Mesenchymal stem cell (in vitro differentiated cells and primary cell): ENCODE data around the gene ACAA2.

ENCODE experiments used
- DNase-seq: peaks from one replicate; pipeline ENCODE4 v3.0.0-alpha.2; 2013
- H2AFZ ChIP-seq: one replicate; pipeline ENCODE4 v1.6.1; 2013; ENCODE audit warnings: low read depth, mild to moderate bottlenecking, control low read depth, inconsistent platforms, low read length, moderate library complexity
- H2AK5ac ChIP-seq: 2 replicates; pipeline ENCODE4 v1.6.1; 2013; ENCODE audit warnings: low read length, moderate library complexity, mild to moderate bottlenecking, inconsistent platforms; ENCODE audit not compliant: severe bottlenecking
- H2BK120ac ChIP-seq: one replicate; pipeline ENCODE4 v1.6.1; 2013; ENCODE audit warnings: low read depth, mild to moderate bottlenecking, inconsistent platforms, low read length, moderate library complexity
- H2BK12ac ChIP-seq, 2 experiments: one replicate each; pipeline ENCODE4 v1.6.1; 2013; ENCODE audit warnings: inconsistent platforms in 2 of 2, low read length in 2 of 2, mild to moderate bottlenecking in 2 of 2, moderate library complexity in 2 of 2, control low read depth in 1 of 2
- H2BK15ac ChIP-seq: one replicate; pipeline ENCODE4 v1.6.1; 2013; ENCODE audit warnings: mild to moderate bottlenecking, low read depth, inconsistent platforms; ENCODE audit not compliant: poor library complexity, severe bottlenecking
- H2BK5ac ChIP-seq: 2 replicates; pipeline ENCODE4 v1.6.1; 2013; ENCODE audit warnings: low read depth, mild to moderate bottlenecking, low read length, control low read depth, inconsistent platforms; ENCODE audit not compliant: poor library complexity, severe bottlenecking
- H3K14ac ChIP-seq, 2 experiments: one replicate each; pipeline ENCODE4 v1.6.1; 2013; ENCODE audit warnings: inconsistent platforms in 2 of 2, low read length in 2 of 2, control low read depth in 1 of 2, mild to moderate bottlenecking in 1 of 2, moderate library complexity in 1 of 2
- H3K18ac ChIP-seq, 2 experiments: one replicate each; pipeline ENCODE4 v1.6.1; 2013; ENCODE audit warnings: inconsistent platforms in 2 of 2, low read length in 2 of 2, control low read depth in 1 of 2, low read depth in 1 of 2, mild to moderate bottlenecking in 1 of 2
- H3K23ac ChIP-seq, 2 experiments: one replicate each; pipeline ENCODE4 v1.6.1; 2013; ENCODE audit warnings: inconsistent platforms in 2 of 2, low read length in 2 of 2, mild to moderate bottlenecking in 2 of 2, moderate library complexity in 2 of 2, control low read depth in 1 of 2
- H3K27ac ChIP-seq: 2 replicates; pipeline ENCODE4 v1.5.1; 2013; ENCODE audit warnings: mild to moderate bottlenecking, moderate library complexity, low read length, control low read depth, inconsistent platforms; ENCODE audit not compliant: poor library complexity, severe bottlenecking
- H3K27me3 ChIP-seq, 2 experiments: 2 replicates each; pipeline versions ENCODE4 v1.6.1 to v1.7.0; 2013; ENCODE audit warnings: low read length in 2 of 2, mild to moderate bottlenecking in 2 of 2, moderate library complexity in 2 of 2, control low read depth in 1 of 2, inconsistent platforms in 1 of 2; ENCODE audit not compliant: control insufficient read depth in 1 of 2, insufficient read depth in 1 of 2
- H3K36me3 ChIP-seq, 2 experiments: 2 replicates each; pipeline versions ENCODE4 v1.6.1 to v1.7.0; 2013; ENCODE audit warnings: low read length in 2 of 2, control low read depth in 1 of 2, inconsistent platforms in 1 of 2, low read depth in 1 of 2, mild to moderate bottlenecking in 1 of 2; ENCODE audit not compliant: insufficient read depth in 2 of 2, control insufficient read depth in 1 of 2
- H3K4ac ChIP-seq, 2 experiments: one replicate each; pipeline ENCODE4 v1.6.1; 2013; ENCODE audit warnings: inconsistent platforms in 2 of 2, low read length in 2 of 2, mild to moderate bottlenecking in 2 of 2, moderate library complexity in 2 of 2, control low read depth in 1 of 2, low read depth in 1 of 2
- H3K4me1 ChIP-seq: 2 replicates; pipeline ENCODE4 v1.6.1; 2013; ENCODE audit warnings: low read depth, low read length, control low read depth; ENCODE audit not compliant: control insufficient read depth, insufficient read depth
- H3K4me2 ChIP-seq: 2 replicates; pipeline ENCODE4 v1.6.1; 2013; ENCODE audit warnings: low read length, mild to moderate bottlenecking, inconsistent platforms; ENCODE audit not compliant: poor library complexity, severe bottlenecking
- H3K4me3 ChIP-seq, 2 experiments: 2 replicates each; pipeline versions ENCODE4 v1.5.1 to v1.7.0; 2013; ENCODE audit warnings: low read length in 2 of 2, mild to moderate bottlenecking in 2 of 2, control low read depth in 1 of 2, low read depth in 1 of 2; ENCODE audit not compliant: insufficient read depth in 1 of 2
- H3K79me1 ChIP-seq: replicated peaks from 2 replicates; pipeline ENCODE4 v1.6.1; 2013; ENCODE audit warnings: mild to moderate bottlenecking, control low read depth, low read length, inconsistent platforms; ENCODE audit not compliant: poor library complexity, severe bottlenecking
- H3K9ac ChIP-seq: 2 replicates; pipeline ENCODE4 v1.7.0; 2013; ENCODE audit warnings: mild to moderate bottlenecking, low read length, moderate library complexity
- H3K9me3 ChIP-seq: 2 replicates; pipeline ENCODE4 v1.7.0; 2013; ENCODE audit warnings: mild to moderate bottlenecking, low read length; ENCODE audit not compliant: control insufficient read depth
- H4K8ac ChIP-seq: one replicate; pipeline ENCODE4 v1.6.1; 2013; ENCODE audit warnings: inconsistent platforms, mild to moderate bottlenecking, low read length, moderate library complexity
- H4K91ac ChIP-seq: one replicate; pipeline ENCODE4 v1.6.1; 2013; ENCODE audit warnings: mild to moderate bottlenecking, low read length, inconsistent platforms
- WGBS: methylation state at CpG from one replicate; pipeline ENCODE4 v1.1.7; 2013; ENCODE audit warnings: mixed read lengths; 5-methylcytosine and 5-hydroxymethylcytosine counted together

Gene ACAA2

DNA sequence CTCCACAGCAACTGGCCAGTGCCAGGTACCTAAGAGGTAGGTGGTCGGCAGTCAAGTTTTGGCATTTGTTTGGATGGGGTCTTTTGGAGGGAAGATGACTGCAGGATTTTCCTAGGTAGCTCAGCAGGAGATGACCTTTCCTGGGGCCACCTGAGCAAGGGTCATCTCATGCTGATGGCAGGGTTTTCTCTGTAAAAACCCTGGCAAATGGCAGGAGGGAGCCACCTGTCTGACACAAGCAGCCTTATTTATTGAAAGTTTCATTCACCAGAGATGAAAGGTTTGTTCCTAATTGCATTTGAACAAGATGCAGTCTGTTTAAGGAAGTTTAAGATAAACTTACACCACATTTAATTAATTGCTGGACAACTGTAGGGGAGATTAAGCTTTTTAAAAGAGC is 31.6 kb upstream of the ACAA2 start:
- no peak overlapping the region for H3K27ac ChIP-seq
- no peaks in the 10 kb centered on the region for H3K79me1 ChIP-seq
- H4K8ac ChIP-seq, result no peak overlapping the region
- H3K36me3 ChIP-seq, result peaks cover 0 to 7% of the 10 kb centered on the region in 2 experiments
- no peak overlapping the region for H2BK120ac ChIP-seq
- DNase-seq, result no peak
- 94% methylated on average over 1 of the region's 1 CpG for WGBS
- H3K4me2 ChIP-seq, result no peak overlapping the region
- H2BK15ac ChIP-seq, result no peak overlapping the region
- H3K14ac ChIP-seq, result no peak overlapping the region
- H3K4ac ChIP-seq, result no peak overlapping the region
- no peak overlapping the region for H2BK12ac ChIP-seq
- H3K9me3 ChIP-seq, result no peaks in the 10 kb centered on the region
- no peak overlapping the region for H2BK5ac ChIP-seq
- peaks cover 31% of the 10 kb centered on the region for H3K4me1 ChIP-seq
- no peak overlapping the region for H3K23ac ChIP-seq
- H3K9ac ChIP-seq, result no peak overlapping the region
- H3K18ac ChIP-seq, result no peak overlapping the region
- no peak overlapping the region for H2AFZ ChIP-seq
- no peak overlapping the region for H2AK5ac ChIP-seq
- H3K4me3 ChIP-seq, result no peak overlapping the region
- no peak overlapping the region for H4K91ac ChIP-seq
- H3K27me3 ChIP-seq, result peaks cover 0 to 8% of the 10 kb centered on the region in 2 experiments

DNA sequence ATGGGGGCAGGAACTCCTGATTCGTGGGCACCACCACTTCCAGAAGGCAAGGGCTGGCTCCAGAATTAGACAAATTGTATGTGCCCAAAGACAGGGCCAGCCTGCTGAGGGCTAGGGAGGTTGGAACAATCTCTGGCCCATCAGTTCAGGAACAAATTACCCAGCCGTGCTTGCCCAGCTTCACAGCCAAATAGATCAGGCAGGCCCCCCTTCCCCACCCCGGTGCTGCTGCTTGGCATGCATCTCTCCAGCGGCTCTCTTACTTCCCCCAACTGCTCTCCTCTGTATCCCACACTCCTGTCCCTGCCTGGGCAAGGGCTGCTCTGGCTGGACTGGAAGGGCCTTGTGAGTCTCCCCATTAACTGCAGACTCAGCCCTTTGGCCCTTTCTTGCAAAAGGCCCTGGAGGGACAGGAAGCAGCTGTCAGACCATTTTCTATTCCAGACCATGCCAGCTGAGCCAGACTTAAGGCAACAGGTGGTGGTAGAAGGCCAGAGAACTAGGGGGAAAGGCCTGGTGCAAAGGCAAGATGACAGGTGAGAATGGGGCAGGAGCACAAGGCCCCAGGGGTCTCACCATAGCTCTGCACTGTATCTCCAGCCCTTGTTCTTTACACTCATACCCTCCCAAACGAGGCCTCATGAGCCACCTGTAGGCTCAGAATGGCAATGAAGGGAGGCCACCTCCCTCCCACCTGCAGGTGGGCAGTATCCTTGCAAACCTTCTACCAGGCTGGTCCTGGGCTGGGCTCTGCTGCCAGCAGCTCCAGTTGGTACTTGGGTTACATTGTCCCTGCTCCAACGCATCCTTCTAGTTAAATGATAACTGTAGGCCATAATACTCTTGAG is 30.7 kb upstream of the ACAA2 start:
- Histone ChIP-seq H3K14ac (no peak overlapping the region), H2BK5ac (no peak overlapping the region), H2BK120ac (no peak overlapping the region), H3K79me1 (no peaks in the 10 kb centered on the region), H3K4me2 (no peak overlapping the region), H3K4me3 (no peak overlapping the region), H4K91ac (no peak overlapping the region), H2BK15ac (no peak overlapping the region), H4K8ac (no peak overlapping the region), H3K36me3 (peaks cover 0 to 7% of the 10 kb centered on the region in 2 experiments), H3K27ac (no peak overlapping the region), H3K4me1 (peaks cover 23% of the 10 kb centered on the region), H3K4ac (no peak overlapping the region), H3K9me3 (no peaks in the 10 kb centered on the region), H2AFZ (no peak overlapping the region), H3K27me3 (peaks cover 0 to 7% of the 10 kb centered on the region in 2 experiments), H3K9ac (no peak overlapping the region), H3K18ac (no peak overlapping the region), H2BK12ac (no peak overlapping the region), H3K23ac (no peak overlapping the region), H2AK5ac (peak overlapping the region; percentile 18)
- DNase-seq, result no peak
- 93% methylated on average over 6 of the region's 6 CpGs for WGBS

DNA sequence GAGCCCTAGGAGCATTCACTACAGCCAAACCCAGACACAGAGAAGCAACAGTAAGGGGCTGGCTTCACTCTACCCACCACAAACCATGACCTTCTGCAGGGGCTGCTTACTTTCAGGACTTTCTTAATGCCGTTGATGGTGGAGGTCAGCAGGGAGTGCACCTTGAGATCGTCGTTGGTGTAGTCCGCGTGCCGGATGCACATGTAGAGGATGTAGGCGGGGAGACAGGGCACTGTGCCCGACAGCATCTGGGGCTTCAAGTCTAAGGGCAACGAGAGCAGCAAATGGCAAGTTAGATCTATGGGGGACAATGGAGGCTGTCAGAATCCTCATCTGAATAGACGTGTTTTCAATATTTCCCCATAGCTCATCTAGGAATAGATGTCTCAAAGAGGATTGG is 29.8 kb upstream of the ACAA2 start:
- no peak overlapping the region for H2AFZ ChIP-seq
- no peak overlapping the region for H2BK15ac ChIP-seq
- no peak overlapping the region for H3K4ac ChIP-seq
- no peak overlapping the region for H2BK120ac ChIP-seq
- no peak overlapping the region for H2BK5ac ChIP-seq
- peaks cover 25% of the 10 kb centered on the region for H3K4me1 ChIP-seq
- peak overlapping the region; percentile 8 for H4K8ac ChIP-seq
- WGBS, result 93% methylated on average over 10 of the region's 10 CpGs
- no peak overlapping the region for H3K18ac ChIP-seq
- no peaks in the 10 kb centered on the region for H3K79me1 ChIP-seq
- H3K9me3 ChIP-seq, result no peaks in the 10 kb centered on the region
- no peak overlapping the region for H3K9ac ChIP-seq
- H3K36me3 ChIP-seq, result peaks cover 0 to 7% of the 10 kb centered on the region in 2 experiments
- no peak overlapping the region for H3K27ac ChIP-seq
- no peak overlapping the region for H4K91ac ChIP-seq
- no peaks in the 10 kb centered on the region for H3K27me3 ChIP-seq
- DNase-seq, result no peak
- H3K4me3 ChIP-seq, result no peak overlapping the region
- H2AK5ac ChIP-seq, result no peak overlapping the region
- no peak overlapping the region for H3K23ac ChIP-seq
- H2BK12ac ChIP-seq, result no peak overlapping the region
- no peak overlapping the region for H3K14ac ChIP-seq
- H3K4me2 ChIP-seq, result no peak overlapping the region

DNA sequence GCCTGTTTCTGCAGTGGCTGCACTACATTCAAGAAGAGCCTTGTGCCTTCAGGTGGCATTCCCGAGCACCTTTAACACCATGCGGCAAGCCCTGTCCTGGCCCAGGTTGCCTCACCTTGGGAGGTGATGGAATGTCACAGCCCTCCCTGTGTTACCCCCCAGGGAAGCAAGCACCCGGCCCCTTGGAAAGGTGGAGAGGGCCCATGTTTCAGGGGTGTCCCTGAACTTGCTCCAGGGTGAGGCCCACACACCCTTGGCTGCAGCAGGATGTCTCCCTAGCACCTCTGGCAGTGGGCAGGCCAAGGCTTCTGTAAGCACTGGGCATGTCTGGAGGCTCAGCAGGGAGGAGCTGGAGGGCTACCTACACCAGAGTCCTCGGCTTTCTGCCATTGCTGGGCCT is 29.3 kb upstream of the ACAA2 start:
- H3K4me3 ChIP-seq, result no peak overlapping the region
- no peak overlapping the region for H2AFZ ChIP-seq
- no peak overlapping the region for H2BK120ac ChIP-seq
- no peak overlapping the region for H4K8ac ChIP-seq
- H2BK5ac ChIP-seq, result no peak overlapping the region
- H3K4ac ChIP-seq, result no peak overlapping the region
- DNase-seq, result no peak
- 95% methylated on average over 4 of the region's 4 CpGs for WGBS
- no peak overlapping the region for H2AK5ac ChIP-seq
- peaks cover 25% of the 10 kb centered on the region for H3K4me1 ChIP-seq
- H4K91ac ChIP-seq, result no peak overlapping the region
- H3K79me1 ChIP-seq, result no peaks in the 10 kb centered on the region
- H2BK15ac ChIP-seq, result no peak overlapping the region
- no peaks in the 10 kb centered on the region for H3K27me3 ChIP-seq
- H3K23ac ChIP-seq, result no peak overlapping the region
- H3K27ac ChIP-seq, result no peak overlapping the region
- no peak overlapping the region for H3K18ac ChIP-seq
- no peak overlapping the region for H3K9ac ChIP-seq
- H2BK12ac ChIP-seq, result no peak overlapping the region
- H3K9me3 ChIP-seq, result no peaks in the 10 kb centered on the region
- no peak overlapping the region for H3K14ac ChIP-seq
- no peak overlapping the region for H3K4me2 ChIP-seq
- H3K36me3 ChIP-seq, result peaks cover 0 to 7% of the 10 kb centered on the region in 2 experiments
